Globus pallidus (tissue), 1 donor: ENCODE measurements around the gene TMEM184B.

Source experiments
- DNase-seq: peaks from one replicate; pipeline ENCODE4 v3.0.0-alpha.2; 2015; ENCODE audit warnings: low spot score

TMEM184B gene

DNA sequence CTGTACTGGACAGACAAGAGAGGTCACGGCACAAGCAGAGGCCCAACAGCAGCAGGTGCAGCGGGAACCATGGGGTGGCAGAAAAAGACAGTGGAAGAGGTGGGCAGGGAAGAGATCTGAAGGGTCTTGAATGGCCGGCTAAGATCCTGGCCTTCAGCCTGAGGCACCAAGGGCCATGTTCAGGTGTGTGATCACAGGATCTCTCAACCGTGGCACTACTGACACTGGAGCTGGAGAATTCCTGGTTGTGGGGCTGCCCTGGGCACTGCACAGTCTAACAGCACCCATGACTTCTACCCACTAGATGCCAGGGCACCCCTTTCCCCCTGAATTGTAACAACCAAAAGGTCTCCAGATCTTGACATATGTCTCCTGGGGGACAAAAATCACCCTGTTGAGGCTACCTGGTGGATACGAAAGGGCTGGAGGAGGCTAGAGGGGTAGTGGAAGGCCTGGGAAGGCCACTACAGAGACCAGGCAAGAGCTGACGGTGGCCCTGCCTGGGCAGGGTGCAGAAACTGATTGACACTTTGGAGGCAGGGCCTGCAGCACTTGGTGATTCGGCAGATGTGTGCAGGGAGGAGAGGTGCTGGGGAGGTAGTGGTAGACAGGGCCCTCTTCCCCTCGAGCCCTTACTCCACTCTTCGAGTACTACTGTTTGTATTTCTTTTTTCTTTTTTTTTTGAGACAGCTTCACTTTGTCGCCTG is 36.1 kb upstream of the TMEM184B start:
- DNase-seq = no peak

GRCh38 chr22:38305471-38306448 is 33.0 kb upstream of the TMEM184B start:
- no peak for DNase-seq

DNA sequence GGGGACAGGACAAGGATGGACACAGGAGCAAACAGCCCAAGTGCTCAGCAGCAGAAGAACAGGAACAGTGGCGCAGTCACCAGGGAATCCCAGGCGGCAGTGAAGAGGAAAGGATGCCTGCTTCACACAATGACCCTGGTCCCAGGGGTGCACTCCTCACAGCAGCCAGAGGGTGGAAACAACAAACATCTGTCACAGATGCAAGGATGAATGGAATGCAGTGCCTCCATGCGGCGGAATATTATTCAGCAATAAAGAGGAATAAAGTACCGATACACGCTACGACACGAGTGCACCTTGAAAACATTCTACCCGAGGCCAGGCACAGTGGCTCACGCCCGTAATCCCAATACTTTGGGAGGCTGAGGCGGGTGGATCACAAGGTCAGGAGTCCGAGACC is 31.7 kb upstream of the TMEM184B start:
- DNase-seq = no peak

DNA sequence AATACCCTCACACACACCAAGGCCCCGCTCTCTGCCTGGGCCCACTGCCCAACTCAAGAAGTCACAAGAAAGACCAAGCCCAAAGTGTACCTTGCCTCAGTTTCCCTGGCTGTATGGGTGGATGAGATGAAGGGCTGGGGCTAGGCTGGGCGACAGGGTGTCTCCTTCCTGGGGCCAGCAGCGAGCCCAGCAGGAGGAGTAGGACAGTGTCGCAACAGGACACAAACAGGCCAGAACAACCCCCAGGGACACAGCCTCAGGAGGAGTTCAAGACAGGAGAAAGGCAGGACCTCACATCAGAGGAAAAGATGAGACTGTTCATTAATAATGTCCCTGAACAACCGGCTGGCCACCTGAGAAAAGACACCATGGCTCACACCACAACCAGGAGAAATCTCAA is 31.2 kb upstream of the TMEM184B start:
- DNase-seq = no peak

DNA sequence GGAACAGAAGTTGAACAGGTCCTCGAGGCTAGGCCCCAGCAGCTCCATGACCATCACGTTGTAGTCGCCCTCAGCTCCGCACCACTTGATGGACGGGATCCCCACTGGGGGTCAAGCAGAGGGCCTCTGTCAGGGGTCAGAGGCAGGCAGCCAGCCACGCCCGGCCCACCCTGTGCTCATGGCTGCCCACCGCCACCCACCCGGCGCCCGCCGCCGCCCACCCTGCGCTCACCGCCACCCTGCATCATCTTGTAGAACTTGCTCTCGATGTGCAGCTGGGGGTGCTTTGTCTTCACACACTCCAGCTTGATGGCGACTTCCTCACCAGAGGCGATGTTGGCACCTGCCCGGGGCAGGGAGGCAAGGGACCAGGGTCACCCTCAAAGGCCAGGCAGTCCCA is 30.1 kb upstream of the TMEM184B start:
- DNase-seq = no peak

- no peak for DNase-seq
Measured at GRCh38 chr22:38300946-38301345, 28.1 kb upstream of the TMEM184B start.

GRCh38 chr22:38300197-38300945 is 27.6 kb upstream of the TMEM184B start:
- DNase-seq = no peak

GRCh38 chr22:38299770-38300102 is 26.9 kb upstream of the TMEM184B start:
- no peak for DNase-seq

- DNase-seq = no peak
Measured at GRCh38 chr22:38298312-38299005, 25.6 kb upstream of the TMEM184B start.

GRCh38 chr22:38296372-38296771 is 23.6 kb upstream of the TMEM184B start:
- DNase-seq = no peak

DNA sequence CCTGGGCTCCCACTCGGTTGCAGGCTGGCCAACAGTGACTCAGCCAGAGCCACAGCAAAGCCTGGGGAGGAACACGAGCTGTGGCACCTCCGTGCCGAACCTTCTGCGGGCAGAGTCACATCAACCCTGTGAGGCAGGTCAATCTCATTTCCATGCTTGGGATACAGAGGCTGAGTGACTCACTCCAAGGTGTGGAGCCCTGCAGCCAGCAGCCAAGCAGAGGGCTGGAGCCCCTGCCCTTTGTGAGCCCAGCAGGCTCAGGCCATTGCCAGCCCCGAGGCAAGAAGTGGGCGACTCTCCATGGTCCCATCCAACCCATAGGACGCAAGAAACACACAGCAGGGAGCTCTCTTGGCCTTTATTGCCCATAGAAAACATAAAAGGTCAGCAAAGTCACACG is 23.1 kb upstream of the TMEM184B start:
- DNase-seq = no peak

DNA sequence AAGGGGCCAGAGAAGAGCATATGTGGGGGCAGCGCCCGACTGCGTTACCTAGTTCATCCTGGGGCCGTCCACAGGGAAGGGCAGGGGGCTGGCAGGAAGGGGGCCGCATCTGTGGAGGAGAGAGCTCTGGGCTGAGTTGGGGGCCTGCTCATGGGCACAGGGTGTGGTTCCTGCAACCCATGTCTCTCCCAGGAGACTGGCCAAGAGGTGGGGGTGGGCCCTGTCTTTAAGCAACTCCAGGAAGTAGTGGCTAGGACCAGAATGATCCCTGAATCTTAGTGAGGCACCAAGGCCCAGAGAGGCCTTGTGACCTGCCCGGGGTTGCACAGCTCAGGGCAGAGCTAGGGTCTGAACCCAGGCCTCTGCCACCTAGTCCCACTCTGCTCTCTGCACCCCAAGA is 22.5 kb upstream of the TMEM184B start:
- DNase-seq = no peak

DNA sequence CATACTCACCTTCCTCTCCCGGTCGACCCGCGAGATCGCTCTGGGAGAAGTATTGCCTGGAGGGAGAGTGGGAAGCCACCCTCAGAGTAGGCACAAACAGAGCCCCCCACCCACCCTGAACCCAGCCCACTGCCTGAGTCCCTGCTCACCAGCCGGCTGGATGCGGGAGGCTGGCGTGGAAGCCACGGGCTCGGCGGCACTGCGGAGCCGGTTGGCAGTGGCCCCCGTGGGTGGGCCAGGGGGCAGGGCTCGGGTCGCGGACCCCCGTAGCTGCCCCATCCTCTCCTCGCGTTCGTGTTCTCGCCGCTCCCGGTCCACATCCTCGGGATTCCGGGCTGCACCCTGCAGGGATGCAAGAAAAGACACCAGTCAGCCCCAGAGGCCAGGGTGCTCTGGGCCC is 21.4 kb upstream of the TMEM184B start:
- no peak for DNase-seq

DNA sequence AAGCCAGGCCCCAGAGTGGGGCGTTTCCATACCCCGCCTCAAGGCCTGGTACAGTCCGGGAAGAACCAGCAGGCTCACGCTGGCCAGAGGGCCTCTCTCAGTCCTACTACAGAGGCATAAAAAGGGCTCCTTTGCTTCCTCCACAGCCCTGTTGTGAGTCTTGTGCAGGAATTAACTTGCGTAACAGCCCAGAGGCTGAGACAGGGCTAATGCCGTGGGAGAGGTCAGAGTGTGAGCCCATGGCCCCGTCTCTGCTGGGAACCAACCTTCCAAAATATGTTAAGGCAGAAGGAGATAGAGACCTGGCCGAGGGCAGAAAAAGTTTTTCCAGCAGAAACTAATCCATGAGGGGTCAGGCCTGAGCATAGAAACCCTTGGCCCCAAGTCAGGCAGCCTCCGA is 19.9 kb upstream of the TMEM184B start:
- no peak for DNase-seq

DNA sequence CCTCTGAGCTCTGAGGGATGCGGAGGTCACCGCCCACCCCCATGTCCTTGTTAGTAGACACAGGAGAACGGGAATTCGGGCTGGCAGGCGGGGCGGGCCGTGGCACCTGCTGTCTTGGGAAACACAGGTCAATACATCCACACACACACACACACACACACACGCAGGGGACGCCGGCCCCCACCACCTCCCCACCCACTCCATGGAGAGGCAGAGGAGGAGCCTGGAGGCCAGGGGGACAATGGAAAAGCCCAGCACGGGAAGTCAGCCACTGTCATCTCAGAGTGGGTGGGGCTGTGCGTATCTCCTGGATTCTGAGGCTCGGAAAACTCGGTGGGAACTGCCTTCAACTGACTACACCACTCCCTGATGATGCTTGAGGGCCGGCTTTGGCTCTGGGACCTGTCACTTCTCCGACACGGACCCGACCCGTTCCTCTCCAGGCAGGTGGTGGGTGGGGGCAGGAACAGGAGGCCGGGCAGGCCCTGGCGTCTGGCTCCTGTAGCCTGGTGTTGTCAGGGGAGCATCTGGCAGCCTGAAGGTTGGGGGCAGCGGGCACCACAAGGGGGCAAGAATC is 18.5 kb upstream of the TMEM184B start:
- no peak for DNase-seq

DNA sequence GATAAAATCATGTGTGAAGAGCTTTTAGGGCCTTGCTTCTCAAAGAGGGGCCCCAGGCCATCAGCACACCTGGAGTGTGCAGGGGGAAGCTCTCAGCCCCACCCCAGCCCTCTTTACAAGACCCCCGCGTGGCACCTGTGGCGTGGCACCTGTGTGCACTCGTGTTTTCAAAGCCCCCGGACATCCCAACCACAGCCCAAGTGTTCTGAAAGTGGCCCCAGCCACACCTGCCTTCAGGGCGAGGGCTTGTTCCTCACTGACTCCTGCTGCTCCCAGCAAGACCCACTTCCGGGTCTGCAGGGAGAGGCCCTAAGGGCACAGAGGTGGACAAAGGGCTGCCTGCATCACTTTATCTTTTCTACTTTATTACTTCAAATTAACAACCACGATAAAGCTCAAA is 17.5 kb upstream of the TMEM184B start:
- DNase-seq = no peak

DNA sequence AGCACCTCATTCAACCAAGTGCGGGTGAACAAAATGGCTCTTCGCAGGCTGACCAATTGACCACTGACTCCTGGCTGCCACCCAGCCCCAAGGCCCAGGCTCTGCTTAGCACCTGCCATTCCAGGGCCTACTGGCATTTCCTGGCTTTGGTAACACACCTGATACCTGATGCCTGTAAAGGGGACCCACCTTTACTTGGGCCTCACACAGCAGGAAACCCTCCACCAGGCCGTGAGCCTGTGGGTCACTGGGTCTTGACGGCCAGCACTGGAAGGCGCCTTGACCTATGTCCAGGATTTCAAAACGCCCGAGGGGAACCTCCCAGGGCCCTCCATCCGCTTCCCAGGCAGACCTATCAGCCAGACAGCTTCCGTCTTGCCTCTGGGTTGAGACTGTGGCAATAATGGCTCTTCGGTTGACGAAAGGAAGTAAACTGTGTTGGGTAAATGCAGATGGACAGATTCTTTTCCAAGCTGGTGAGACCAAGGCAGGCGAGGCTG is 16.8 kb upstream of the TMEM184B start:
- DNase-seq = no peak

GRCh38 chr22:38286915-38287669 is 14.3 kb upstream of the TMEM184B start:
- no peak for DNase-seq

DNA sequence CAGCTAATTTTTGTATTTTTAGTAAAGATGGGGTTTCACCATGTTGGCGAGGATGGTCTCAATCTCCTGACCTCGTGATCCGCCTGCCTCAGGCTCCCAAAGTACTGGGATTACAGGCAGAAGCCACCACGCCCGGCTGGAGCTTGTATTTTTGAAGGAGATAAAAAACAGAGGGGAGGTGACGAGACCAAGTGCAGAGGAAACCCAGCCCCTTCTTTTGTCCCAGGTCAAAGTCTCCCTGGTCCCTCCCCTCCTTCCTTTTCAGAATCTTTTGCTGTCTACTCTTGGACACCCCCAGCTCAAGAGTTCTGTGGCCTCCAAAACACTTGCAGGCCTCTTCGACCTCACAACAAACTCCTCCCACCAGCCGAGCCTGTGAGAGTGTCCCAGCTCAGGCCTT is 12.2 kb upstream of the TMEM184B start:
- DNase-seq = no peak

DNA sequence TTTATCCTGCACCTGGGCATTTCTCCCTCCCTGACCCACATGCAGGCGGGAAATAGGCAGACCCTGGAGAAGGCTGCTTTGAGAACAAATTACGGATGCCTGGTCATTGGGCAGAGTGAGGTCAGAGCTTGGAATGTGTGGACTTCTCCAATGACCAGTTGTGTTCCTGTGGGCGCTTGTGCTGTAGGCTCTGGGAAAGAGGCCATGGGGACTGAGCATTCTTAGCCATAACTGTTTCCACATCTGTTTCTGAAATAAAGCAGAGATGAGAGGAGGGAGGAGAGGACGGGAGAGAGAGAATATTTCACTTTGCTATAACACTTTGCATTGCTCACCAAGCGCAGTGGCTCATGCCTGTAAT is 11.2 kb upstream of the TMEM184B start:
- no peak for DNase-seq

GRCh38 chr22:38282397-38282796 is 9.6 kb upstream of the TMEM184B start:
- no peak for DNase-seq
